HG03196 (cell line): ENCODE results near the gene FBXL7.

ENCODE experiments used
- ATAC-seq: cut with Tn5 transposase; IDR thresholded peaks from one replicate; pipeline ENCODE4 v1.9.1; 2021; ENCODE audit not compliant: unreplicated experiment

The FBXL7 gene

GRCh38 chr5:15932066-15932465 is 432.1 kb downstream of the FBXL7 start:
- ATAC-seq = no peak

- ATAC-seq = no peak
Observed at GRCh38 chr5:15933259-15934207, 433.6 kb downstream of the FBXL7 start.

- ATAC-seq = no peak
Observed at GRCh38 chr5:15936505-15937245, 436.7 kb downstream of the FBXL7 start.

GRCh38 chr5:15937708-15938107 is 437.7 kb downstream of the FBXL7 start:
- ATAC-seq = no peak

GRCh38 chr5:15938186-15938585 is 438.2 kb downstream of the FBXL7 start:
- ATAC-seq = no peak

- ATAC-seq = no peak
Observed at GRCh38 chr5:15938961-15939360, 439.0 kb downstream of the FBXL7 start.

GRCh38 chr5:15940905-15941304 is 440.9 kb downstream of the FBXL7 start:
- ATAC-seq = no peak

GRCh38 chr5:15943487-15943886 is 443.5 kb downstream of the FBXL7 start:
- ATAC-seq = no peak

- ATAC-seq = no peak
Observed at GRCh38 chr5:15946026-15946425, 446.0 kb downstream of the FBXL7 start.

GRCh38 chr5:15948190-15948589 is 448.2 kb downstream of the FBXL7 start:
- ATAC-seq = no peak

GRCh38 chr5:15951126-15951525 is 451.1 kb downstream of the FBXL7 start:
- ATAC-seq = no peak

- no peak for ATAC-seq
Observed at GRCh38 chr5:15951550-15951949, 451.6 kb downstream of the FBXL7 start.

- no peak for ATAC-seq
Observed at GRCh38 chr5:15956622-15957021, 456.6 kb downstream of the FBXL7 start.

GRCh38 chr5:15957124-15957523 is 457.1 kb downstream of the FBXL7 start:
- no peak for ATAC-seq

- no peak for ATAC-seq
Observed at GRCh38 chr5:15959370-15960164, 459.6 kb downstream of the FBXL7 start.

- ATAC-seq = no peak
Observed at GRCh38 chr5:15966066-15966640, 466.2 kb downstream of the FBXL7 start.

- ATAC-seq = no peak
Observed at GRCh38 chr5:15966651-15967050, 466.7 kb downstream of the FBXL7 start.

GRCh38 chr5:15968993-15969392 is 469.0 kb downstream of the FBXL7 start:
- no peak for ATAC-seq

GRCh38 chr5:15977851-15978250 is 477.9 kb downstream of the FBXL7 start:
- ATAC-seq = no peak

- no peak for ATAC-seq
Observed at GRCh38 chr5:15980835-15981234, 480.9 kb downstream of the FBXL7 start.

GRCh38 chr5:15983392-15983791 is 483.4 kb downstream of the FBXL7 start:
- ATAC-seq = no peak
